ENCODE results near the gene IGIP. TPM values are rescaled to one million over a fixed set of nuclear protein-coding genes. Genes with fewer than 3 reads are reported as not detected.

IGIP gene
- total and polyA plus RNA-seq, 8 donors = 2.6 to 8.0 (median 5.8) TPM

GRCh38 chr5:140147460-140147859 is 21.7 kb downstream of the IGIP start:
- Histone ChIP-seq H3K27me3 (no peaks in the 10 kb centered on the region), H3K9me3 (no peaks in the 10 kb centered on the region), H3K36me3 (no peaks in the 10 kb centered on the region), H3K4me3 (no peak overlapping the region), H3K4me1 (peaks cover 3 to 10% (median 8%) of the 10 kb centered on the region in 3 donors), H3K27ac (no peak overlapping the region)
- FAIRE-seq (no peak), ATAC-seq (no peak), DNase-seq (no peak)
- WGBS, 2 donors = 82 to 97% methylated on average over 1 of the region's 1 CpG
- TF ChIP-seq CTCF (IDR thresholded peaks at IDR 0.05) = no peak
- intact Hi-C loops (cut with DNase I) = no loop called here

- intact Hi-C loops (cut with DNase I) = no loop called here
- Histone ChIP-seq H3K27me3 (no peaks in the 10 kb centered on the region), H3K27ac (no peak overlapping the region), H3K9me3 (no peaks in the 10 kb centered on the region), H3K4me3 (no peak overlapping the region), H3K4me1 (peaks cover 3 to 10% (median 8%) of the 10 kb centered on the region in 3 donors), H3K36me3 (no peaks in the 10 kb centered on the region)
- 43 to 45% methylated on average over 6 of the region's 6 CpGs for WGBS, 2 donors
- FAIRE-seq (no peak), ATAC-seq (no peak), DNase-seq (no peak)
- TF ChIP-seq CTCF (IDR thresholded peaks at IDR 0.05) = no peak
These were observed 22.8 kb downstream of the IGIP start for GRCh38 chr5:140148508-140148907.

- TF ChIP-seq CTCF (IDR thresholded peaks at IDR 0.05) = no peak
- Histone ChIP-seq H3K4me1 (peaks cover 3 to 10% (median 8%) of the 10 kb centered on the region in 3 donors), H3K36me3 (no peaks in the 10 kb centered on the region), H3K27me3 (no peaks in the 10 kb centered on the region), H3K4me3 (no peak overlapping the region), H3K9me3 (no peaks in the 10 kb centered on the region), H3K27ac (no peak overlapping the region)
- WGBS, 2 donors = 82 to 86% methylated on average over 2 of the region's 2 CpGs
- DNase-seq (no peak), ATAC-seq (no peak), FAIRE-seq (no peak)
- intact Hi-C loops (cut with DNase I) = loop anchor here in 1 of 3 donors (5.0 to 10.0 kb wide), 3 partner anchors 68 to 365 kb away; no protein-coding TSS in a partner anchor
These were observed 24.5 kb downstream of the IGIP start for GRCh38 chr5:140150201-140150600.

GRCh38 chr5:140151144-140152021 is 25.6 kb downstream of the IGIP start:
- intact Hi-C loops (cut with DNase I) = loop anchor here in 1 of 3 donors (5.0 to 10.0 kb wide), 3 partner anchors 69 to 367 kb away; no protein-coding TSS in a partner anchor
- no peaks in the 10 kb centered on the region for H3K36me3 ChIP-seq
- ATAC-seq (no peak), DNase-seq (no peak), FAIRE-seq (no peak)
- H3K4me1 ChIP-seq = peaks cover under 1 to 1% (median under 1%) of the 10 kb centered on the region in 3 donors
- TF ChIP-seq CTCF (IDR thresholded peaks at IDR 0.05) = no peak
- WGBS, 2 donors = 83 to 86% methylated on average over 7 of the region's 7 CpGs
- no peaks in the 10 kb centered on the region for H3K27me3 ChIP-seq
- H3K27ac ChIP-seq = no peak overlapping the region
- H3K9me3 ChIP-seq = no peaks in the 10 kb centered on the region
- no peak overlapping the region for H3K4me3 ChIP-seq

All from pancreas (tissue), 10 donors.